Stimulated activated CD8-positive, alpha-beta memory T cell treated with anti-CD3 and anti-CD28 coated beads, Interleukin-4, amount 100 ng/mL, for 48 hours (primary cell): ENCODE measurements around the gene LRRC32.

Experiments
- DNase-seq: peaks from one replicate; pipeline ENCODE4 v3.0.0-alpha.2; 2020

The LRRC32 gene

GRCh38 chr11:76698321-76699043 lies 27.9 kb upstream of the LRRC32 start:
- no peak for DNase-seq

GRCh38 chr11:76696756-76697155 lies 26.2 kb upstream of the LRRC32 start:
- DNase-seq, result no peak

- no peak for DNase-seq
Measured at GRCh38 chr11:76695771-76696170, 25.2 kb upstream of the LRRC32 start.

- no peak for DNase-seq
Measured at GRCh38 chr11:76695133-76695532, 24.6 kb upstream of the LRRC32 start.

- no peak for DNase-seq
Measured at GRCh38 chr11:76694664-76695063, 24.1 kb upstream of the LRRC32 start.

DNA sequence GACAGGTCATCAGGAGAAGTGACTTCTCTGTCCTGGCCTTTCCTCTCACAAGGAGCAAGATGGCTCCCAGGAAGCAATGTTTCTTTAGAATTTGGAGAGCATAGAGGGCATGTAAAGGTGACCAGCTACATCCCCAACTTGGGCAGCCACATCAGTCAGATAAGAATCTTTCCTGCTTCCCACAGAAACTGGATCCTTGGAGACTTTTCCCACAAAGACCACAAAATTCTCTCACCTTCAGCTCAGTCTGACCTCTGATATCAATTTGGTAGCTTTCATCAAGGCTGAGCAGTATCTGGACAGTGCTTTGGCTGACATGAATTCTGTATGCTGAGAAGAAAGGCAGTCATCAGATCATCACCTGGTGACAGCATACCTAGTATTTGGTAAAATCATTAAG lies 23.3 kb upstream of the LRRC32 start:
- no peak for DNase-seq

- no peak for DNase-seq
Measured at GRCh38 chr11:76692956-76693355, 22.4 kb upstream of the LRRC32 start.

DNA sequence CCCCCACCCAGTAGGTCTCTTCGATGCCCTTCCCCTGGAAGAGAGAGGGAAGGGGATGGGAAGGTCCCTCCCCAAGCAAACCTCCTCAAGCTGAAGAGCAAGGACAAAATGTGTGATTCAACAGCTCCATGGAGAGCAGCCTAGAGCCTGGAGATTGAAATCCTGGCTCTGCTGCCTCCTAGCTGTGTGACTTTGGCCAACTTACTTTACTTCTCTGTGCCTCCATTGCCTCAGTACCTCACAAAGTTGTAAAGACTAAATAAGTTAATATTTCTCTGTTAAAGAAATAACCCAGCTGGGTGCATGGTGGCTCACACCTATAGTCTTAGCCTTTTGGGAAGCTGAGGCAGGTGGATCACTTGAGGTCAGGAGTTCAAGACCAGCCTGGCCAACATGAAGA lies 21.1 kb upstream of the LRRC32 start:
- DNase-seq, result no peak

DNA sequence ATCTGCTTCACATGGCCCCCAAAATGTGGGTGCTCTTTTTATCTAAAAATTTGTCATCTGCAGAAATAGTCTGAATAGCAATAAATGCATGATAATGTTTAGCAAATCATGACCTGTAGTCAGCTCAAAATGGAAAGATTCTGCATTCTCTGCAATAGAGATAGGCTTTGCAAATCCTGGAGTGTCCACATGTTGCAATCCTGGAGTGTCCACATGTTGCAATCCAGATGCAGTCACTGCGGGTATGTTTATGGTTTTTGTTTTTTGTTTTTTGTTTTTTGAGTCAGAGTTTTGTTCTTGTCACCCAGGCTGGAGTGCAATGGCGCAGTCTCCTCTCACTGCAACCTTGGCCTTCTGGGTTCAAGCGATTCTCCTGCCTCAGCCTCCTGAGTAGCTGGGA lies 20.2 kb upstream of the LRRC32 start:
- DNase-seq, result no peak

DNA sequence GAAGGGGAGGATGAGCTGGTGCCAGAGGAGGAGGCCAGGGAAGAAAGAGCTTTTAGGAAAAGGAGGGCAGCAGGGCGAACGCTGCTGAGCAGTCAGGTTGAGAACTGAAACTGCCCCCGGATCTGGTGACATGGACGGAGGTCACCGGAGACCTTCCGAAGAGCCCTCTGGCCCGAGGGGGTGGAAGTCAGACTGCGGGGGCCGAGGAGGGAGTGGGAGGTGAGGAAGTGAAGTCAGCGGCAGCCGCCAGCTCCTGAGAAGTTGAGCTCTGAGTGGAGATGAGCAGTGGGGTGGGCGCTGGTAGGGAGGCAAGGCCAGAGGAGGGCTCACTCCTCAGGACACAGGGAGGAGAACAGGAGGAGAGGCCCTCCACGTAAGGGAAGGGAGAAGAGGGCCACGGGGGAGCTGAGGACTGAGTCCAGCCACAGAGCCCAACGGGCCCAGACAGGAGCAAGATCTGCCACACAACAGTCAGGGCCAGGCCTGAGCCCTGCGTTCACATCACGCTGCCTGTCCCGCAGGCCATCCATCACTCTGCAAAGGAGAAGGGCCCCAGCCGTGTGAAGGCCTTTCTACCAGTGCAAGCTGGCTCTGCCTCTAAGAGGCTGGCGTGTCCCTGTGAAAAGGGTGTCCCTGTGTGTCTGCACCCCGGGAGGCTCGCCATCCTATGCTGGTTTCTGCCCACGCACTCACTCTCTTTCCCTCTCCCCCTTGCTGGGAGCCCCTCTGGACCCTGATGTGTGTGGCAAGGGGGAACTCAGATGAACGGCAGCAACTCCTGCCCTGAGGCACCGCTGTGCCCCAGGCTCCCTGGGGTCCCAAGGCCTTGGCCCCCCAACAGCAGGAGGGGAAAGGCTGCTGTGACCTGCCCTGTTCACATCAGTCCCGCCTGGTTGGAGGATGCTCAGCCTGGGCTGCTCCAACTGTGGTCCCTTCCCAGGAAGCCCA lies 19.0 kb upstream of the LRRC32 start:
- DNase-seq, result no peak

- DNase-seq, result no peak
Measured at GRCh38 chr11:76688146-76688545, 17.6 kb upstream of the LRRC32 start.

- no peak for DNase-seq
Measured at GRCh38 chr11:76686261-76687079, 15.9 kb upstream of the LRRC32 start.

DNA sequence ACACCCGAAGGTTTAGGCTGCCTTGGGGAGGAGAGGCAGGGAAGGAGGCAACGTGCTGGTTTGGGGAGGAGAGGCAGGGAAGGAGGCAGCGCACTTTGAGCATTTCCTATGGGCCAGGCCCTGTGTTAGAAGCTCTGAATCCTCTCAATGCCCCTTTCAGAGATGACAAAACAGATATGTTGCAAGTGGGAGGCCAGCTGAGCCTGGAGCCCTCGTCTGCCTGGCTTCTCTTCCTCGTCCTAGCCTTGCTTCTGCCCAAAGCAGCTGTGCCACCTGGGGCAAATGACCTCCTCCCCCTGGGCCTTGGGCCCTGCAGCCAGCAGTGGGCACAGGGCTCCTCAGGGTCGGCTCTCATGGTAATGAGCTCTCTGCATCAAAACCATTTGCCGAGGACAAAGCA lies 15.3 kb upstream of the LRRC32 start:
- no peak for DNase-seq

DNA sequence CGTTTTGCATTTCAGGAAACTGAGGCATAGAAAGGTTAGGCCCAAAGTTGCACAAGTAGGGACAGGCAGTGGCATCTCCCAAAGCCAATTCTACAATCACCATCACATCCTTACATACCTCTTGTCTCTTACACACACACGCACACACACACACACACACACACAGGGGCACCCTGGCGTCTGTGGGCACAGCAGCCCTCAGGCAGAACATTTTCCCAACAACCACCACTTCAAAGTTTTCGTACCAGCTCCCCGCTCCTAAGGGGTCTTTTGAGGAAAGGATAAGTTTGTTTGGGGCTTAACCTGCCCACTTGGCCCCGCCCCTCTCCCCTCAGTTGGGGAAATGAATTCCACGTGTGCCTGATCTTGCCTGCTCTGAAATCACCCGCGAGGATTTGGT lies 14.7 kb upstream of the LRRC32 start:
- no peak for DNase-seq

DNA sequence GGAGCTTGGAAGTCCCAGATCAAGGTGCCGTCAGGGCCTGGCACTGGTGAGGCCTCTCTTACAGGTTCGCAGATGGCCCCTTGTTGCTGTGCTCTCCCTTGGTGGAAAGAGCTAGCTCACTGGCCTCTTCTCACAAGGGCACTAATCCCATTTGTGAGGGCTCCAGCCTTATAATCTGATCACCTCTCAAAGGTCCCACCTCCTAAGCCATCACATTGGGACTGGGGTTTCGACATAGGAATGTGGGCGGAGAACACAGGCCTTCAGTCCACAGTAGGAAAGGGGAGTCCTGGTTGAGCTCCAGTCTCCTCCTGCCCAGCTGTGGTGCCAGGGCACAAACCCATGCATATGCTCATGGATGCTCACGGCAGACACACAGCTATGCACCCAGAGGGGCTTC lies 14.0 kb upstream of the LRRC32 start:
- DNase-seq, result no peak

DNA sequence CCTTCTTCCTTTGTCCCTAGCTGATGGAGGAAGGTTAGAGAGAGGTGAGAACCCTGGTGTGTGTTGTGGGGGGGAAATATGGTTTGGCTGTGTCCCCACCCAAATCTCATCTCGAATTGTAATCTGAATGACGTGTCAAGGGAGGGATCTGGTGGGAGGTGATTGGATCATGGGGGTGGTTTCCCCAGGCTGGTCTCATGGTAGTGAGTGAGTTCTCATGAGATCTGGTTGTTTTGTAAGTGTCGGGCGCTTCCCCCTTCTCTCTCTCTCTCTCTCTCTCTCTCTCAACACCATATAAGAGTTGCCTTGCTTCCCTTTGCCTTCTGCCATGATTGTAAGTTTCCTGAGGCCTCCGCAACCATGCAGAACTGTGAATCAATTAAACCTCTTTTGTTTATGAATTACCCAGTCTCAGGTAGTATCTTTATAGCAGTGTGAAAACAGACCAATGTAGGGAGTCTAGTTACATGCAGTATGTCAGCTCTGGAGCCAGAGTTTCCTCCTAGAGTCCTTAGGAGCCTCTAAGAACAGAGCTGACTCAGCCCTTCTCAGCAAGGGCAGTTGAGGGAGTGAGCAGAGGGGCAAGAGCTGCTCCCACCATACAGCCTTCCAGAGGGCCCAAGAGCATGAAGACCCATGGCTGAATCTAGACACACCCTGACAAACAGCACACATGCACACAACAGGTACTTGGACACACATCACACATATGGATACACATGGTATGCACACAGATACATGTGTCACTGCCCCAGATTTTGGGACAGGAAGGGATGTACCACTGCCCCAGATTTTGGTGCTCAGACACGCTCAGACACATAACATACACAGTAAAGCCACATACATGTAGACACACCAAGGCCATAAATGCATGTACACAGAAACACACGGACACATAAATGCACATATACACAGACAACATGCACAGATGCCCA lies 12.9 kb upstream of the LRRC32 start:
- DNase-seq, result no peak

DNA sequence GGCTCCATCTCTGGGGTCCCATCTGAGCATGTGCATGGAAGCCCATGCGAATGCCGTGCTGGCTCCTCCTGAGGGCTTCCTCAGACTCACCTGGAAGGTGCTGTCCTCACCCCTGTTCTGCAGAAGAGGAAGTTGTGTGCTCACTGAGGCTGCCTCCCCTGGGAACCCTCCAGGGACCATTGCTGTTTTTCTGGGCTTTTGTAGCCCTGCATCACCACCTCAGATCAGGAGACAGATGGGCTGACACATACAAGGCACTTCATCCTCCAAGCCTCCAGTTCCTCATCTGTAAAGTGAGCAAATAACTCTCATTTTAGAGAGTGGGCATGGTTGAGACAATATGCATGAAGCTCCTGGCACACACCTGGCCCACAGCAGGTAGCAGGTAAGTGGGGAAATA lies 12.1 kb upstream of the LRRC32 start:
- no peak for DNase-seq

DNA sequence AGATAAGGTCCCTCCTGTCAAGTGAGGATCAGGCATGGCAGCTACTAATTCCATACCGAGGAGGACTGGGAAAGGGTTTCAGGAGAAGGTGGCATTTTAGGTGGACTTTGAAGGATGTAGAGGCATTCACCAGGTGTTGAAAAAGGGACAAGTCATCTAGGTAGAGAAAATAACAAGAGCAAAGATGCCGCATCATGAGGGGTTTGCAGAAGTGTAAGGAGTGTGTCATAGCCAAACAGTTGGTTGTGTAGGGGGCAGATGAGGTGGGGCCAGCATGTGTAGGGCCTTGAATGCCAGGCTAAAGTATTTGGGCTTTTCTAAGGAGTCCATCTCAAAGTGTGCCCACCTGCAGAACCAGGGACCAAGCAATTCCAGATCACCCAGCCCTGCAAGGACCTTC lies 11.6 kb upstream of the LRRC32 start:
- no peak for DNase-seq

GRCh38 chr11:76680518-76681425 lies 10.2 kb upstream of the LRRC32 start:
- DNase-seq, result peak; percentile 82

DNA sequence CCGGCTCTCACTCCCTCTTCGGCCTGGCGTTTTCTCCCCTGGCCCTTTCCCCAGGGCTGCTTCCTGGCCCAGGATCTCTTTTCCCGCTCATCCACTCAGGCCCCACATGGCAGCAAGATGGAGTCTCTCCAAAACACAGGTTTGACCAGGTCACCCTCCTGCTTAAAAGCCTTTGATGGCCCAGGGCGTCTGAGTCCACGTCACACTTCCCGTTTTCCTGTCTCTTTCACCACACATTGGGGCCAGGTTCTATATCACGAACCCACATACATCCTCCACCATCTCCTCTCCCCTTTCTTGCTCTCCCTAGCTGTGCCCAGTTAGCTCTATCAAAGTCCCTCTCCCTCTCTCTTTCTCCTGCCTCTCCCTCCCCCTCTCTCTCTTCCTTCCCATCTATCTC lies 7.8 kb upstream of the LRRC32 start:
- DNase-seq, result no peak

- no peak for DNase-seq
Measured at GRCh38 chr11:76677458-76677765, 6.9 kb upstream of the LRRC32 start.
